Activated T-helper 2 cell treated with anti-CD3 and anti-CD28 coated beads, Interferon-gamma antibody, Interleukin-2, Interleukin-4, amounts not matched to agents 10 μg/mL and 5 μg/mL and 100 μg/mL, durations not matched to agents 14 hours and 24 hours and 36 hours (primary cell): ENCODE data around the gene XYLT1. TPM values are rescaled to one million over a fixed set of nuclear protein-coding genes. Genes with fewer than 3 reads are reported as not detected.

ENCODE experiments used
- DNase-seq: peaks from one replicate; pipeline ENCODE4 v3.0.0; 2021; ENCODE audit warnings: low spot score
- H3K27ac Mint-ChIP-seq: one replicate; pipeline ENCODE4 v1.8.0; 2021; ENCODE audit warnings: mixed read lengths
- H3K27me3 Mint-ChIP-seq: one replicate; pipeline ENCODE4 v1.8.0; 2021; ENCODE audit warnings: low read depth, mixed read lengths
- H3K36me3 Mint-ChIP-seq: one replicate; pipeline ENCODE4 v1.8.0; 2021; ENCODE audit warnings: low read depth, mixed read lengths
- H3K4me1 Mint-ChIP-seq: one replicate; pipeline ENCODE4 v1.8.0; 2021; ENCODE audit warnings: low read depth, mixed read lengths
- H3K4me3 Mint-ChIP-seq: one replicate; pipeline ENCODE4 v1.8.0; 2021; ENCODE audit warnings: low read depth, mild to moderate bottlenecking, moderate library complexity, mixed read lengths
- H3K9me3 Mint-ChIP-seq: one replicate; pipeline ENCODE4 v1.8.0; 2021; ENCODE audit warnings: mixed read lengths
- intact Hi-C: fragments of 100-400 bp; cut with micrococcal nuclease; formaldehyde crosslinking; loops from one replicate; pipeline ENCODE4 v1.15.1; 2023
- total RNA-seq: library from RNA; stranded (reverse); gene quantifications from 2 replicates; pipeline ENCODE4 v1.2.3, GENCODE V29; 2022

The XYLT1 gene
- total RNA-seq, 1 donor from 2014 or later = 18.9 TPM

GRCh38 chr16:17222871-17223401, 247.8 kb downstream of the XYLT1 start:
- H3K27me3 Mint-ChIP-seq = no peaks in the 10 kb centered on the region
- no peak overlapping the region for H3K4me3 Mint-ChIP-seq
- peaks cover 8% of the 10 kb centered on the region for H3K4me1 Mint-ChIP-seq
- no peak overlapping the region for H3K27ac Mint-ChIP-seq
- H3K36me3 Mint-ChIP-seq = peaks cover 8% of the 10 kb centered on the region
- intact Hi-C loops = no loop called here
- DNase-seq = no peak
- no peaks in the 10 kb centered on the region for H3K9me3 Mint-ChIP-seq

GRCh38 chr16:17219991-17220390, 250.8 kb downstream of the XYLT1 start:
- H3K4me3 Mint-ChIP-seq = no peak overlapping the region
- H3K27ac Mint-ChIP-seq = no peak overlapping the region
- intact Hi-C loops = no loop called here

GRCh38 chr16:17215936-17216335, 254.8 kb downstream of the XYLT1 start:
- Mint-ChIP-seq H3K4me1 (peaks cover 11% of the 10 kb centered on the region), H3K27me3 (no peaks in the 10 kb centered on the region)
- intact Hi-C loops = no loop called here

More at GRCh38 chr16:17219991-17220390, 250.8 kb downstream of the XYLT1 start:
- Mint-ChIP-seq H3K27me3 (no peaks in the 10 kb centered on the region), H3K4me1 (peaks cover 4% of the 10 kb centered on the region), H3K36me3 (peaks cover 23% of the 10 kb centered on the region), H3K9me3 (no peaks in the 10 kb centered on the region)
- no peak for DNase-seq

GRCh38 chr16:17215306-17215705, 255.5 kb downstream of the XYLT1 start:
- Mint-ChIP-seq H3K27ac (no peak overlapping the region), H3K4me1 (peaks cover 9% of the 10 kb centered on the region), H3K4me3 (no peak overlapping the region), H3K9me3 (peaks cover 7% of the 10 kb centered on the region), H3K27me3 (no peaks in the 10 kb centered on the region), H3K36me3 (peaks cover 28% of the 10 kb centered on the region)
- intact Hi-C loops = no loop called here
- DNase-seq = no peak

More at GRCh38 chr16:17215936-17216335, 254.8 kb downstream of the XYLT1 start:
- no peak overlapping the region for H3K27ac Mint-ChIP-seq
- DNase-seq = no peak
- no peak overlapping the region for H3K4me3 Mint-ChIP-seq
- peaks cover 32% of the 10 kb centered on the region for H3K36me3 Mint-ChIP-seq
- H3K9me3 Mint-ChIP-seq = peaks cover 7% of the 10 kb centered on the region

- peaks cover 15% of the 10 kb centered on the region for H3K4me1 Mint-ChIP-seq
- DNase-seq = no peak
- intact Hi-C loops = loop anchor here (5.0 kb wide), 1 partner anchor 258 kb away; the partner anchor contains the start of gene XYLT1
These were observed 256.8 kb downstream of the XYLT1 start for GRCh38 chr16:17213974-17214373.

GRCh38 chr16:17213025-17213424, 257.7 kb downstream of the XYLT1 start:
- H3K36me3 Mint-ChIP-seq = peaks cover 28% of the 10 kb centered on the region
- H3K4me3 Mint-ChIP-seq = no peak overlapping the region
- no peak overlapping the region for H3K27ac Mint-ChIP-seq
- no peaks in the 10 kb centered on the region for H3K27me3 Mint-ChIP-seq
- H3K4me1 Mint-ChIP-seq = peaks cover 16% of the 10 kb centered on the region
- intact Hi-C loops = loop anchor here (5.0 kb wide), 1 partner anchor 259 kb away; the partner anchor contains the start of gene XYLT1
- DNase-seq = no peak
- peaks cover 7% of the 10 kb centered on the region for H3K9me3 Mint-ChIP-seq

More at GRCh38 chr16:17213974-17214373, 256.8 kb downstream of the XYLT1 start:
- no peaks in the 10 kb centered on the region for H3K27me3 Mint-ChIP-seq
- no peak overlapping the region for H3K27ac Mint-ChIP-seq
- peaks cover 7% of the 10 kb centered on the region for H3K9me3 Mint-ChIP-seq
- H3K36me3 Mint-ChIP-seq = peaks cover 28% of the 10 kb centered on the region
- no peak overlapping the region for H3K4me3 Mint-ChIP-seq

DNA sequence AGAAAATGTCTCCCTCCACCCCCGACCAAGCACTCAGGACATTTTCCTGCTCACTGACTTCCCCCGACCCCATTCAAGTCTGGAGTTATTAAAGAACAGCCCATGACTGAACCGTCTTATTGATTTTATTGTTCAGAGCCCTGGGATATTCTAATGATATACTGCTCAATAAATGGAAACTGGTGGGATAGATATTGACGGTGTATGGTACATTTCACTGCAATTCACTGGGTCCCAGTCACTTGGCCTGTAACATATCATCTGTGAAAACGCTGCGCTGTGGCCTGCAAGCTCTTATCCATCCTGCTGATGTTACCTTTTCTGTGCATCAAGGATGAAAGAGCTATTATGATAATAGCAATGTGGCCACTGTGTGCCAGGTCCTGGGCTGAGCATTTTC, 258.2 kb downstream of the XYLT1 start:
- no peak for DNase-seq
- Mint-ChIP-seq H3K27me3 (no peaks in the 10 kb centered on the region), H3K36me3 (peaks cover 28% of the 10 kb centered on the region), H3K4me1 (peaks cover 16% of the 10 kb centered on the region), H3K4me3 (no peak overlapping the region), H3K27ac (no peak overlapping the region), H3K9me3 (peaks cover 7% of the 10 kb centered on the region)
- intact Hi-C loops = loop anchor here (5.0 kb wide), 1 partner anchor 260 kb away; the partner anchor contains the start of gene XYLT1

DNA sequence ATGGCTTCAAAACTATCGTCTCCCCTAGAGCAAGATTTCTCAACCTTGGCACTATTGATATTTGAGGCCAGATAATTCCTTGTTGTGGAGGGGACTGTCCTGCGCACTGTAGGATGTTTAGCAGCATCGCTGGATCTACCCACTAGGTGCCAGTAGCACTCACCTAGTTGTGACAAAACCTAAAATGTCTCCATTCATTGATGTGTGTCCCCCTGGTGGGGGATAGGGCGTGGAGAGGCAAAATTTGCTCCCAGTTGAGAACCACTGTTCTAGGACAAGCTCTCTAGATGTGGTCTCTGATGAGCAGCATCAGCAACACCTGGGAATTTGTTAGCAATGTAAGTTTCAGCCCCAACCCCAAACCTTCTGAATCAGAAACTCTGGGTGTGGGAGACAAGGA, 259.0 kb downstream of the XYLT1 start:
- H3K36me3 Mint-ChIP-seq = peaks cover 28% of the 10 kb centered on the region
- no peak overlapping the region for H3K4me3 Mint-ChIP-seq
- H3K9me3 Mint-ChIP-seq = peaks cover 7% of the 10 kb centered on the region
- peaks cover 16% of the 10 kb centered on the region for H3K4me1 Mint-ChIP-seq
- intact Hi-C loops = loop anchor here (5.0 kb wide), 1 partner anchor 261 kb away; the partner anchor contains the start of gene XYLT1
- no peak overlapping the region for H3K27ac Mint-ChIP-seq
- no peaks in the 10 kb centered on the region for H3K27me3 Mint-ChIP-seq
- peak; percentile 18 for DNase-seq

DNA sequence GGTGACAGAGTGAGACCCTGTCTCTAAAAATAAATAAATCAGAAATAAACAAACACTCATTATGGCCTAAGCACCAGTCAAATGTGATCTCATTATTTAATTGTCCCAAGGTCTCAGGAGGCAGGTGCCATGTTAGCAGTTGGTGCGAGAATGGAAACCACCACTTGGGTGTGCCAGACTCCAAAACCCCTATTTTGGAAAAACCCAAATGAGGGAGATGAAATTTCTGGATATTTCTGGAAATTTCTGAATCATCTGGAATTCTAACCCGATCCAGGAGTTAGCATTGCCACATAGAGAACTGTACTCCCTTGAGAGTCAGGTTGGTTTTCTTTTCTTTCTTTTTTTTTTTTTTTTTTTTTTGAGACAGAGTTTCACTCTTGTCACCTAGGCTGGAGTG, 264.0 kb downstream of the XYLT1 start:
- Mint-ChIP-seq H3K27ac (no peak overlapping the region), H3K27me3 (no peaks in the 10 kb centered on the region), H3K9me3 (no peaks in the 10 kb centered on the region), H3K4me3 (no peak overlapping the region), H3K4me1 (peaks cover 6% of the 10 kb centered on the region), H3K36me3 (no peaks in the 10 kb centered on the region)
- intact Hi-C loops = no loop called here
- DNase-seq = no peak

DNA sequence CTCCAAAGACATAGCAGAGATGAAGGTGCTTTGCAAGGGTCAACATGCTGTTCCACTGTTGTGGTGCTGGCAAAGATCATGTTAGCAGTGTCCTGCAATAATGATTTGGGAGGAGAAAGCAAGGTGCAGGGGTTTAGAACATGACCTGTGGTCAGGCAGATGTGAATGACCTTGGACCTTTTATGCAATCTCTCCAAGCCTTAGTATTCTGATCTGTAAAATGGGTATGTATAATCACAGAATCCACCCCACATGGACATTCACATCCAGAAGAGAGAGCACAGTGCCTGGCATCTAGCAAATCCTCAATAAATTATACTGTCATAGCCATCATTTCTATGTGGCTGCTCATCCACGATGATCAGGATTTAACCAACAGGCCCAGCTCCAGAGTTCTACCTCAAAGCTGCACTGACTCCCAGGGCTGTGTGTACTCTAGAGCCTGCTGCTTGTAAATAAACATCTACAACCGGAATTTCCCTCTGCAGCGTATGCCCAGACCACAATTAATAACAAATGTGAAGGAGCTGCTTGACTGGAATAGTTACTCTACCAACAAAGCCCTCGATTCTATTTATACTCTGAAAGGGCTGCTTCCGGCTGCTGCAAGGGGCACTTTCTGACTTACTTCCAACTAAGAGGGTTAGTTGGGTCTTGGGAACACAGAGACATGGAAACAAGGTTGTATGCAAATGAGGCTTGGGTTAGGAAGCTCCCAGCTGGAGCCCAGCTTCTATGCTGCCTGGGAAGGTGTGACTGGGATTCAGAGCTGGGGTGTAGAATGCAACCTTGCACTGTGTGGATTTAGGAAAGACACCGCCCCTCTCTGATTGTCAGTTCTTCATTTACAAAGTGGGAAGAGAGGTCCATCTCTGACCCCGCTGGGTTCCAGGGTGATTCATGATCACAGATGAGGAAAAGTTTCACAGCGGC, 265.2 kb downstream of the XYLT1 start:
- Mint-ChIP-seq H3K27me3 (no peaks in the 10 kb centered on the region), H3K4me3 (no peak overlapping the region), H3K4me1 (peaks cover 6% of the 10 kb centered on the region), H3K27ac (no peak overlapping the region), H3K9me3 (no peaks in the 10 kb centered on the region), H3K36me3 (no peaks in the 10 kb centered on the region)
- no peak for DNase-seq
- intact Hi-C loops = no loop called here

DNA sequence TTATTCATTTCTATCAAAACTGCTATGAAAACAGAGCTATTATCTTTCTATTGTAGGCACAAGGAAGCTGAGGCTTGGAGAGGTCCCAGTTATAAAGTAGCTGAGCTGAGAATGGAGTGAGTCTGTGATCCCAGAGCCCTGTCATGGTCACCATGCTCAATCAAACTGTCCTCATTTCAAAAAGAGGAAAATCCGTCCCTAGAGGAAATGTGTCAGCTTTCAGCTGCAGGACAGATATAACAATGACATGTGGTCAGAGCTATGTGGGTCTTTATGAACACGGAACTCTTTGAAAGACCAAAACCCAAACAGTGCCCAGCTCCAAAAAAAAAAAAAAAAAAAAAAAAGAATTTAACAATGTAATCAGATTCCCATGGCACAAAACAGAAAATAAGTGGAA, 266.1 kb downstream of the XYLT1 start:
- no peak overlapping the region for H3K4me3 Mint-ChIP-seq
- H3K9me3 Mint-ChIP-seq = no peaks in the 10 kb centered on the region
- no peak for DNase-seq
- H3K4me1 Mint-ChIP-seq = peaks cover 6% of the 10 kb centered on the region
- H3K27ac Mint-ChIP-seq = no peak overlapping the region
- no peaks in the 10 kb centered on the region for H3K27me3 Mint-ChIP-seq
- H3K36me3 Mint-ChIP-seq = peaks cover 2% of the 10 kb centered on the region
- intact Hi-C loops = no loop called here

GRCh38 chr16:17204206-17204605, 266.6 kb downstream of the XYLT1 start:
- Mint-ChIP-seq H3K9me3 (no peaks in the 10 kb centered on the region), H3K27me3 (no peaks in the 10 kb centered on the region), H3K4me3 (no peak overlapping the region), H3K4me1 (peaks cover 3% of the 10 kb centered on the region), H3K27ac (no peak overlapping the region), H3K36me3 (peaks cover 6% of the 10 kb centered on the region)
- intact Hi-C loops = no loop called here
- no peak for DNase-seq

DNA sequence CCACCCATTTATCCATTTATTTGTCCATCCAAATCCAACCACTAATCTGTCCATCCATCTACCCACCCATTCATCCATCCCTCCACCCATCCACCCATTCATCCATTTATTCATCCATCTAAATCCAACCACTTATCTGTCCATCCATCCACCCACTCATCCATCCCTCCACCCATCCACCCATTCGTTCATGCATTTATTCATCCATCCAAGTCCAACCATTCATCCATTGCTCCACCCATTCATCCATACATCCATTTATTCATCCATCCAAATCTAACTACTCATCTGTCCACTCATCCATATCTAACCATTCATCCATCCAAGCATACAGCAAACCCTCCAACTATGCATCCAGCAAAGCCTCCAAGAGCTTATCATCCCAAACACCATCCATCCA, 267.3 kb downstream of the XYLT1 start:
- Mint-ChIP-seq H3K4me1 (no peaks in the 10 kb centered on the region), H3K9me3 (no peaks in the 10 kb centered on the region), H3K27me3 (no peaks in the 10 kb centered on the region), H3K27ac (no peak overlapping the region), H3K4me3 (no peak overlapping the region), H3K36me3 (peaks cover 11% of the 10 kb centered on the region)
- no peak for DNase-seq
- intact Hi-C loops = no loop called here
